RPMI7951 (cell line): ENCODE data around the gene VPS41. TPM values are rescaled to one million over a fixed set of nuclear protein-coding genes. Genes with fewer than 3 reads are reported as not detected.
"Not testable (repeated sequence)": the region's sequence is repeated elsewhere in the genome, so short reads cannot be mapped to it uniquely, and the experiment has no call there.

Experiments used
- DNase-seq: peaks from one replicate; pipeline ENCODE4 v3.0.0-alpha.2; 2012; ENCODE audit warnings: low read depth
- total RNA-seq: library from RNA; depleted of rRNA; stranded (reverse); fragments of >200 nt; shearing (Covaris generic); gene quantifications from 2 replicates; pipeline ENCODE4 v1.2.3, GENCODE V29; 2014; rRNA removed

VPS41 gene
- 27.2 and 47.6 TPM in 2 replicates for total RNA-seq

DNA sequence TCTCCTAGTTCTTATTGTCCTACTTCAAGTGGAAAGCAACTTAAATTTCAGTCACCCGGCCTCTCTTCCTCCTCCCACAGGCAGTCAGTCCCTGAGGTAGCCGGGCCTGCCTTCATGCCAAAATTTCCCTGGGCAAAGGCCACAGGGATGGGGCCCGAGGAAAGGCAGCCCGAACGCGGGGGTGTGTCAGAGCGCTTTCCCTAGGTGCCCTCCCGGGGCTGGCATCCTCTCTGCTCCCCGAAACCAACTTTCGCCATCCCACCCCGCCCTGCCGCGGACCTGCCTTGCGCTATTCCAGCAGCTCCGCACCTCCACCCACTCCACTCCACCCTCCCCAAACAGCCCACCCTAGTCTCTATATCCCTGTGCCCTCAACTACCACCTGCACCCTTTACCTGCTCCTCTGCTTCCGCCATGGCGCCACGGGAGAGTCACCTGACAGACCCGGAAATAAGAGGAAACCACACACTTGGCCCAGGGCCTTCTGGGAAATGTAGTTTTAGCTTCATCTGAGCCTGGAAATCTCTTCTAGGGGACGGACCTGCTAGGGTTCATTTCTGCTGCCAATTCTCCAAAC is at the start of gene VPS41:
VPS41 (minus strand) TSS at position 433 of the 577 bp plus-strand sequence; CDS start at position 416, 17 bp downstream.
- DNase-seq, result peak; percentile 78

DNA sequence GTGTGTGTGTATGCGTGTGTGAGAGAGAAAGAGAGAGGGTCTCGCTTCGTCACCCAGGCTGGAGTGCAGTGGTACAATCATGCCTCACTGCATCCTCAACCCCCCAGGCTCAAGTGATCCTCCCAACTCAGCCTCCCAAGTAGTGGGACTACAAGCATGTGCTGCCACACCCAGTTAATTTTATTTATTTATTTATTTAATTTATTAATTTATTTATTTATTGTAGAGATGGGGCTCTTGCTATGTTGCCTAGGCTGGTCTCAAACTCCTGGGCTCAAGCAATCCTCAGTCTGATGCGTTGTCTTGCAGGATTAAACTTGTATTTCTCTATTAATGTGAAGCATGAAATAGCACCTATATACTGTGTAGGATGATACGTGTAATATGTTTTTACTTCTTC is 46.9 kb upstream of the VPS41 start:
- no peak for DNase-seq

DNA sequence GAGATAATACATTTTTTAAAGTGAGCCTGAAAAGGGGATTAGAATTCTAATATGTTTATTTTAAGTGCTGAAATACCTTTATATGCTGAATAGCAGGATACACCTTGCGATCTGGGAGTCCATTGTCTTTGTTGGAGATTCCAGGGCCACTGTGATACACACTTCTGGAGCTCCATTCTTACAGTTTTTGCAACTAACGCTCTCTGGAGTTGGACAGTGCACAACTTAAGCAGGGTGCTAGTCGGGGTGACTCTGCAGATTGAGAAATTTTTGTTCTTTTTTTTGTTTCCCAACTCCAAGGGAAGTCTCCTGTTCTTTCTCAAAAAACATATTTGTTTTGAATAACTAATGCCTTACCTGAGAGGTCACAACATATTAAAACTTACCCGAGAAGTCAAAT is 45.0 kb upstream of the VPS41 start:
- DNase-seq, result no peak

DNA sequence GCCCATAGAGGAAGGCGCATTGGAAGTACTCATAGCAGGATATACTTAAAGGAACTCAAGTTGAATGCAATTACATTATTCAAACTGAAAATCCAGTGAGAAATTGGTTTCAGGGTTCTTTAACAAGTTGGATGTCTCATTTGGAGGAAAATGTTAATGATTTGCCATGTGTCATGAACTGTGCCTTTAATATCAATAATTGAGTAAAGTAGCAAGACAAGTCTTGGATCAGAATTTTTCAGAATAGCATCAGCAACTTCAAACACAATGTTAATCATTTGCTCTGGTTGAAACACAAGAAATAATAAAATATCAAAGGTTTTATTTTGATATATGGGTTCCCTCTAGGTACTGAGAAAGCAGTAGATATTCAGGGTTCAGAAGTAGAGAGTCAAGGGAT is 44.2 kb upstream of the VPS41 start:
- DNase-seq, result no peak

DNA sequence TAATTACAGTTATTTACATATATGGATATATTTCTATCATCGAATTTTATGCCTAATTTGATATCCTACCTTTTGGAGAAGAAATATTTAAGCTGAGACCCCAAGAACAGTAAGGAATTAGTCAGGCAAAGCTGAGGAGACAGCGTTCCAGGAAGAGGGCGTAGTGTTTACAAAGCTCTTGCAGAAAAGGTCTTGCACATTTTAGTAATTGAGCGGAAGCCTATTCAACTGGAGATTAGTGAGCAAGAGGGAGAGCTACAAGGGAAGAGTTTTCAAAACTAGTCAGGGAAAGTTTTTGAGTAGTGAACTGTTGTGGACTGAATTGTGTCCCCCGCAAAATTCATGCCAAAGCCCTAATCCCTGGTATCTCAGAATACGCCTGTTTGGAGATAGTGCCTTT is 42.2 kb upstream of the VPS41 start:
- DNase-seq, result no peak

DNA sequence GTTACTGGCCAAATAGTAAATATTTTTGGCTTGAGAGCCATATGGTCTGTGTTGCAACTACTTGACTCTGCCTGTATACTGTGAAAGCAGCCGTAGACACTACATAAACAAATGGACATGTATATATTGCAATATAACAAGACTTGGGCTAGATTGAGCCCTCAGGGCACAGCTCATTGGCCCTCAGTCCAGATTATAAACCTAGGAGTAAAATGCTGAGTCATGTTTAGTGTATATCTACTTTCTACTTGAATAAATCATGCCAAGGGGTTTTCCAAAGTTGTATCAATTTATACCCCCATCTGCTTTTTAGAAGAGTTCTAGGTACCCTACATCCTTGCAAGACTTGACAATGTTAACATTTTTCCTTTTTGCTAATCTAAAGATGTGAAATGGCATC is 41.3 kb upstream of the VPS41 start:
- DNase-seq, result peak; percentile 38

DNA sequence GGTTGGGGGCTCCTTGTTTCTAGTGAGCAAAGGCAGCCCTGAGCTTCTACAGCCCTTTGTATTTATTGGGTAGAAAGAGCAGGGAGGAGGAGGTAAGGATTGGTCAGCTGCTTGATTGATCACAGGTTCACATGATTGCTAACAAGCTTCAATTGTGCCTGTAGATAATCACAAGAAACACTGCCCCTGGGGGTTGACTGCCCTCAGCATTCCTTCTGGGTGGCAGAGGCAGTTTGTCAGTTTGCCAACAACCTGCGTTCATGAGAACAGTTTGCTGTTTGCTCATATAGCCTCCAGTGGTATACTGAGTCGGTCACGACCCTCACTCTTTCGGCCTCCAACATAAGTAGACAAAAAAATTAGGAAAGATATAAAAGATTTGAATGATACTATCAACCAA is 38.5 kb upstream of the VPS41 start:
- not testable (repeated sequence) for DNase-seq

DNA sequence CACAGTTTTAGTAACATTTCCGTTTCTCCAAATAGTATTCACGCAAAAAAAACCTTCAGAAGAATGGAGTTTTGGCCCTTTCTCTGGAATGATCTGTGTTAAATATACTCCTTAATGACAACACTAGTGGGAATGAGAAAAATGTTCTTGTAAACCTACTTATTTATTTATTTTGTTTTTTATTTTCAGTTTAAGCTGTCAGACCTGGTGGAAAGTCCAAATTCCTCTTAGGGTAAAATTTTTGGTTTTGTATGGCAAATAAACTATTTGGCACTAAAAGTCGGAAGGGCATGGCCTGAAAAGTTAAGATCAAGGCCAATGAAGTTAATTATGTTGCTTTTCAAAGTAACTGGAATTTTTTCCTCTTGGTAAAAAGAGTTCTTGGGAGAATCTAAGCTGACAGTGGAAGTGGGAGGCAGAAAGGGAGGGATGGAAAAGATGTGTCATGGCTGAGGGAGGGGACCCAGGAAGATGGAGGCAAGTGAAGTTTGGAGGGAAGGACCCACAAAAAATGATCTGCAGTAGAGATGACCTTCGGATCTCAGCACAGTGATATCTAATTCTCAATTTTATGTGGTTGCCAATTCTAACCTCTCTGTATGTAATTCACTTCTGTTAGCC is 33.5 kb upstream of the VPS41 start:
- no peak for DNase-seq

DNA sequence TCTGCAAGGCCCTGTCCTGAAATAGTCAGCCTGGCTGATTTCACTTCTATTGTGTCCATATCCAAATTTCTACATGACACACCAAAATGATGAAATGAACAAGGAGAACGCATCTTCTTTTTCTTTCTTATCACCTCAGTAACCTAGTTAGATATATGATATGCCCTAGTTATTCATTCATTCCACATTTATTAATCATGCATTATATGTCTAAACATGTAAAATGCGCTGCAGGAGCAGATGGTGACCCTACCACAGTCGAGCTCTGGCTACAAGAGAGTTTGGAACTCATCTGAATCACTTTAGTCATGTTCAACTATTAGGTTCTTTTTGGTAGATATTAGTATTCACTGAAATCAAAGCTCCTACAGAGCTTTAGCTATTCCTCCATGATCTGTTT is 31.8 kb upstream of the VPS41 start:
- DNase-seq, result no peak

DNA sequence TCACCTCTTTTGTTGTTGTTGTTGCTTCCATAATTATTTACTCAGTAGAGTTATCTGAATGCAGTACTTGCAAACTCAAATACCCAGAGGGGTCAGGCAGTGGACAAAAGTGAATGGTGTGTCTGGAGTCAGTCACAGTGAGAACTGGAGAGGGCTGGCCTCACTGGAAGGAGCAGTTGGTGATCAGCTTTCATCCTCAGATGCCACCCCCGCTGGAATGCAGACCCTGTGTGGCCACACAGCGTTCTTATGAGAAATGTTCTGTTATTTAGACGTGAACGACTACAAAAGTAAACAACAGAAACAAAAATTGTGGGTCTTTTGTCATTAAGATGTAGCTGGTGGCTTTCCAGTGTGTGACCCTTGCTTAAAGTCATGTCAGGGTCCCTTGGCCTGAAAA is 29.6 kb upstream of the VPS41 start:
- no peak for DNase-seq

DNA sequence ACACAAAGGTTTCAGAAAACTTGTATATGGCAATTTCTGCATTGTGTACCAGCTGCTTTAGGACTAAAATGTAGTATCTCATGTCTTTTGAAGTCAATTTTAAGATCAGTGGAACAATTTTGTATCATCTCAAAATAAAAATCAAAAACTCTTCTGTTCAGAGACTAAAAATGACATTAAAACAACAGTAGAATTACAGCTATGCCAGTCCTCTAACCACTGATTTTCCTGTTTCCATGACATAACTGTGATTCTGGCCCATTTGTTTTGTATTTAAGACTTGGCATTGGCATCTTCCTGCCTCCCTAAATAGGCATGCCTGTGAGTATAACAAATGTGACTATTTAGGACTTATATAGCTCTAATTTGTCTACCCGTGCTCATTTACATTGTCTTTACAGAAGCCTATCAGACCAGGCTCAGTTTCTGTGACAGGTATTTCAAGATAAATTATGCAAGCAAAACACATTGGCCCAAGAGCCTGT is 29.1 kb upstream of the VPS41 start:
- DNase-seq, result no peak

DNA sequence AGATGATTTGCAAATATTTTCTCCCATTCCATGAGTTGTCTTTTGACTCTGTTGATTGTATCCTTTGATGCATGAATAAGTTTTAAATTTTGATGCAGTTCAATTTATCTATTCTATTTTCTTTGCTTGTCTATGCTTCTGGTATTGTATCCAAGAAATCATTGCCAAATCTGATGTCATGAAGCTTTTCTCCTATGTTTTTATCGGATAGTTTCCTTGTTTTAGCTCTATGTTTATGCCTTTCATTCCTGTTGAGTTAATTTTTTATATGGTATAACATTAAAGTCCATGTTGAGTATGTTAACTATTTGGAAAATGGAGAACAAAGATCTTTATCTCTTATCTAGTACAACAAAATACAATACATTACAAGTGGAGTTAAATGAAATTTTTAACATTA is 27.6 kb upstream of the VPS41 start:
- DNase-seq, result no peak

DNA sequence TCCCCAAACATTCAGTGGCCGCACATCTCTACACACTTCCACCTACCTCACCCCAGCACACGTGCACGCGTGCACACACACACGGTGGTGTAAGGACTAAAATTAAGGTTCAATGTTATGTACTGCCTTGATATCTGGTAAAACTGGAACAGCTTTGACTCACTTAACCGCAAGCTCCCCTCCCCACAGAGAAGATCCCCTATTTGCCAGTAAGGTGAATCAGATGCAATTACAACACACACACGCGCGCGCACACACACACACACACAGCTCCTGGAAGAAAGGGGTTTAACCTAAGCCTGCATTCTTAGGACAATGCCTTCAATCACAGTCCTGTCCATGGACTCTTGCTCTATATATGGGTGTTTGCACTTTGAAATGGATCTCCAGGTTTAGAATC is 25.5 kb upstream of the VPS41 start:
- no peak for DNase-seq

DNA sequence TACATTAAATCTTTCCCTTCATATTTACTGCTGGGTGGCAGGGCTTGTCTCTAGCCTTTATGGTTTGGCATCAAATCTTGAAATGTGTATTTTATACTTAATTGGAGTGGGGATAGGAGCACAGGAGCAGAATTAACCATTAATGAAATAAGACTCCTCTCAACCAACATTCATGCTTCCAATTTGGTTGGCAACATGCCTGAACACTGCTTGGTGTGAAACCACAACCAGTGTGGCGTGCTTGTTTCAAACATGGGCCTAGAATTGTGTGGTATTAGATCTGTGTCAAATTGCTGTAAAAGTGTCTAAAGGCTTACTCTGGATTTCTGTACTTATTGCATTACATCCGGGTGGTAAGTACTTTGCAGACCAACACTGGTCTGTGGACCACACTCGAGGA is 25.1 kb upstream of the VPS41 start:
- DNase-seq, result no peak

DNA sequence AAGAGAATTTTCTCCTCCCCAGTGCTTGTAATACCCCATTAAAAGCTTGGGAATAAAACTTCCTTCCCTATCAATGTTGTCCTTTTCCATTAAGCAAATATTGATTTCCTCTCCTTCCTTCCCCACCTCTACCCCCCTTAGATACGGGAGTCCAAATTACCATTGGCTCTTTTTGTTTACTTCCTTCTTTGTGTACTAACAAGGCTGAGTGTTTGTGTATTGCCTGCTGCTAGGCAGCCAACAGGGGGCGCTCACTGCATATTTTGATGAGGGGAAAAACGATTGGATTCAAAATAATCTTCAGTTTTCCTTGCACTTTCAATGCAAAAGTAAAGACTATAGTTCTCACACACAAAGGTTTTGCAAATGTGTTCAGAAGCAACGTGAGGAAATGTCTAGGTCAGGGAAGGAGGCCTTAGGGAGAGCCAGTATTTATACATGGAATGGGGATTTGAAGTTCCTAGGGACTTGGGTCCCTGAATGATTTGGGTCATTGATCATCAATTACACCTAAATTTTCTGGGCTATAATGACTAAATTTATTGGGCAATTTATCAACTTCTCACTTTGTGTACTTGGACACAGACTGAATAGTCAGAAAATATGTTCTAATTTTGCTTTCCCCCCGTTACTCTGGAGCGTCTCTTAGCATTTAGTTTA is 23.6 kb upstream of the VPS41 start:
- DNase-seq, result peak; percentile 46

DNA sequence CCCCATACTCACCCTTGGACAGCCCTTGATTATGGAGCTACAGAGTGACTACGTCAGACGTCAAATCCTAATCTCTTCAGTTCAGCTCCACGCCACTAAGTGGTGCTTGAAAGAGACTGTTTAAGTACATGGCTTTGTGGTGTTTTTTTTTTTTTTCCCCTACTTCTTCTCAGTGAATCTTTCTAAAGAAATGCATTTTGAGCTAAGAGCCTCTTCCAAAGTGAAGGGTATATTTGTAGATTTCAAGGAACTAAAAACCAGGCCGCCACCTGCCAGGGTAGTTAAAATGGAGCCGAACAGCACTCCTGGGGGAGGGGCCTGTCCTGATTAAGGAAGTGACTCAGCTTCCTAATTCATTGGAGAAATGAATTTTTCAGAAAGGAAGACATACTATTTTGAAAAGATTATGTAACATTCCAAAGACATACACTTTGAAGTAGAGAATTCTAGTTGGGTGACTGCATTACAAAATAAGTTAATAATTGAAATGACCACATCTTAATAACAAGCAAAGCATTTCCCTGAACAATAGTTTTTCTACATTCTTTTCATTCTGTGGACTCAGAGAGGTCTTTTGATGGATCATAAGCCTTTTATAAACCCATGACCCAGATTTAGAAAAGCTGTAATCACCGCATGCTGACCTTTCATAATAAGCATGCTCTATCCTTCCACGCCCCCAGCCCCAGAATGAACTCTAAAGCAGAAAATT is 20.6 kb upstream of the VPS41 start:
- no peak for DNase-seq

DNA sequence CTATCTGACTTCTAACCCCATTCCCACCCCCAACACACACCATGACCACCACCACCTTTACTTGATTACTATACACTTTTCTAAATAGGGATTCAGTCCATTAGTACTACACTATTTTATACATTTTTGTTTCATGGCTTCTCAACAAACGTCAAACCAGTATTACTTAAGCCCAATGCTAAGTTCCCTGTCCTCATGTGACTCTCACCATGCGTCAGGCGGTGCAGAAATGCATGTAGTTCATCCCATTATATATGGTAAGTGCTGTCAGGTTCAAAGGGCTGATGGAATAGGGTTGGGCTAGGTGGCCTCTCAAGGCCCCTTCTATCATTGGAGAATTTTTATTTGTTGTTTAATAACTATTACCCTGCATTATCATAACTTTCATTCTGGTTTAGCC is 19.5 kb upstream of the VPS41 start:
- DNase-seq, result no peak

DNA sequence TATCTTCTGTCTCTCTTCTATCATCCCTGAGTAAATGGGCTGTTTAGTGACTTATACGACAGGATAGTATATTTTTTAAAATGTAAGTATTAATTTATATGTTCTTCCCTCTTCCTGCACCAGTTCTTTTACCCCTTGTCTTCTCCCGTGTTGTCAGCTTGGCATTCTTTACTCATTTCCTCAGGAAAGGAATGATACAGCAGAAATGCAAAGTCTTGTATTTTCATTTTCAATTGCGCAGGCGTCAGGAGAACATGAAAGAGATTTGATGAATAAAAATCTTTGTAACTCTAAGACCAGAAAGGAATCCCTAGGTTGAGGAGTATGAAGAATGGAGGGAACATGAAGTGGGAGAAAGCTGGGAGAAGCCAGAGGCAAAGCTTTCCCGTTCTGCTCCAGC is 18.8 kb upstream of the VPS41 start:
- DNase-seq, result no peak

DNA sequence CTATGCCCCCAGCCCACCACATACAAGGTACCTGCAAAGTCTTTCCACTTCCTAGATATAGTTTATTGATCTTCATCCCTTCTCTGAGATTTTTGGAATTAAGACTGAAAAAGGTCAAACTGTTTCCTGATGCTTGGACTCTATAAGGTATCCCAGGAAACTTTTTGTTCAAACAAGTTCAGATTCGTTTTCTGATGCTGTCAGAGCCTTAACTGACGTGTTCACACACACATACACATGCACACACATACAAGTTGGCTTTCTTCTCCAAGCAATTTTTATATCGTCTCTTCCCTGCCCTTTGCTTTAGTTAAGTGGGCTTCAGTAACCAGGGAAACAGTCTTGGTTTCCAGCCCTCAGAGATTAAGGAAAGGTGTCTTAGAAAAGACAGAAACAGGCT is 11.7 kb upstream of the VPS41 start:
- no peak for DNase-seq

DNA sequence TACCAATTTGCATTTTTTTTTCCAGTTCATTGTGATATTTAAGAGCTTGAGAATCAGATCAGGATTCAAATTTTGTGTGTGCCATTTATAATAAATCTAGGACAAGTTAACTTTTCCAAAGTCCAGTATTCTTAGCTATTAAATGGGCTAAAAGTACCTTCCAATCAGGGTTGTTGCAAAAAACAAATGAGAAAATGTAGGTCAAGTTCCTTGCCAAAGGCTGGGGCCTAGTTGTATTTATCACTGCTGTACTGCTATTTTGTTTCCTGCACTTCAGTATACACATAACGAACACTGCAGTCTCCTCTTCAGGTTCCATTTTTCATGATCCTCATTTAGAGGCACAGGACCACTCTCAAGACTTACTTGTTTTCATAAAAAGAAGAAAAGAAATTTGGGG is 7.4 kb upstream of the VPS41 start:
- DNase-seq, result no peak

DNA sequence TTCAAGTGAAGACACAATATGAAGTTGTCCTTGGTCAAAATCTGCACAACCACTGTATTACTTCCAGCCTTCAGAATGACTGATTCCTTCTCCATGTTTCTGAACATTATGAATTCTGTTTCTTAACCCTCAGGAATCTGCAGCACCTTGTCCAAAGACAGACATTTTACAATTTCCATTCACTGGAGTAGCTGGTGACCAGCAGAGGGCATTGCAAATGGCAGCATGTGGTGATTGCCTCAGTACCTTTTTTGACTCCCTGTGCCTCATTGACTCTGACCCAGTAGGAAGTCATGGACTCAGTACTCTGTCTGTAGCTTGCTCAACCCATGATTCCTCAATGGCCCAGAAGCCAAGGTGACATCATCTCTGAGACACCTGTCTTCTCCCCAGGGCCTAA is 879 bp upstream of the VPS41 start:
- DNase-seq, result no peak

DNA sequence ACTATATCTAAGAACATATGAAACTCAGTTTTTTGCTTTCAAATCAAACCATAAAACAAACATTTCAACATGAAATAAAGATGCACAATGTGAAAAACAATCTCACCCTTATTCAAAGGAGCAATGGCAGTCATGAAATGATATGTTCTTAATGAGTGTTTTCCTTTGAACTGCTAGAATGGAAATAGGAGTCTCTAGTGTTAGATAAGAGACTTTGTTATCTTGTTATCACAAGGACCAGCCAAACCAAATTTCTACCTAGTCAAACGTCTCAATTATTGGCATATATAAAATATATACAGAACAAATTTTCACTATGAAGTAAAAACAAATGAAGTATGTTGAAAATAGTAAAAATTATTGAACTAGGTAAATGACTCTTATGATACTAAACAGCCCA is 1.2 kb downstream of the VPS41 start:
- DNase-seq, result no peak

DNA sequence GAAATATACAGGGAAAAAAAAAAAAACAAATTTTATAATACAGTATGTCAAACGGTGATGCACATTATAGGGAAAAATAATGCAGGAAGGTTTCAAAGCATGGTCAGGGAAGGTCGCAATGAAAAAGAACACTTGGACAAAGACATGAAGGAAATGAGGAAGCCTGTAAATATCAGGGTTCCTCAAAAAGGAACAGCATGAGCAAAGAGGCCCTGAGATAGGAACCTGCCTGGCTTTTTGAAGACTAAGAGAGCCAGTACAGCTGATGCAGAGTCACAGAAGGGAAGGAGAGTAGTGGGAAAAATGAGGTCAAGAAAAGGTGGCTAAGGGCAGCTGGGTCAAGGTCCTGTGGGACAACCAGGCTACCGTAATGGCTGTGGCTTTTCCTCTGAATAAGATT is 1.9 kb downstream of the VPS41 start:
- no peak for DNase-seq
